Cardiac muscle cell (in vitro differentiated cells and primary cell): Measurements from ENCODE around the gene AASS. TPM values are rescaled to one million over a fixed set of nuclear protein-coding genes. Genes with fewer than 3 reads are reported as not detected.

Experiments
- DNase-seq, 2 donors: peaks; one replicate each; pipeline versions ENCODE4 v3.0.0 to v3.0.0-alpha.2; 2010 to 2017; ENCODE audit warnings: low read depth in 1 of 2, low spot score in 1 of 2
- H3K27ac ChIP-seq: fragments of 200-600 bp; sonication (generic); 2 replicates; pipeline ENCODE4 v1.5.1; 2016
- H3K27me3 ChIP-seq: fragments of 200-600 bp; sonication (generic); 2 replicates; pipeline ENCODE4 v1.6.0; 2016; ENCODE audit warnings: control low read depth
- H3K36me3 ChIP-seq: fragments of 200-600 bp; sonication (generic); 2 replicates; pipeline ENCODE4 v1.5.1; 2016; ENCODE audit warnings: control low read depth
- H3K4me1 ChIP-seq: fragments of 200-600 bp; sonication (generic); 2 replicates; pipeline ENCODE4 v1.8.1; 2017; ENCODE audit warnings: low read depth, mild to moderate bottlenecking, mixed run types
- H3K4me3 ChIP-seq: fragments of 200-600 bp; sonication (generic); 2 replicates; pipeline ENCODE4 v1.5.1; 2016; ENCODE audit warnings: mild to moderate bottlenecking
- H3K9me3 ChIP-seq: fragments of 200-600 bp; sonication (generic); 2 replicates; pipeline ENCODE4 v1.5.1; 2017; ENCODE audit warnings: low read depth, mild to moderate bottlenecking, control low read depth
- polyA plus RNA-seq: library from polyadenylated mRNA; unstranded; fragments of >200 nt; fragmentation: Nextera tagmentation; extraction: Ambion mirVana; gene quantifications from 2 replicates; pipeline ENCODE4 v1.2.1, GENCODE V29; 2016
- total RNA-seq: library from RNA; depleted of rRNA; stranded (reverse); fragments of >200 nt; gene quantifications from 2 replicates; pipeline ENCODE4 v1.2.3, GENCODE V29; 2016
- TF ChIP-seq, protein P1 (sequence below): IDR thresholded peaks from 2 replicates; pipeline ENCODE4 v1.5.1; 2012; ENCODE audit warnings: low read depth, mild to moderate bottlenecking, low read length

Gene AASS
- total and polyA plus RNA-seq, 2 experiments from 2014 or later: 31.3 to 42.1 TPM

DNA sequence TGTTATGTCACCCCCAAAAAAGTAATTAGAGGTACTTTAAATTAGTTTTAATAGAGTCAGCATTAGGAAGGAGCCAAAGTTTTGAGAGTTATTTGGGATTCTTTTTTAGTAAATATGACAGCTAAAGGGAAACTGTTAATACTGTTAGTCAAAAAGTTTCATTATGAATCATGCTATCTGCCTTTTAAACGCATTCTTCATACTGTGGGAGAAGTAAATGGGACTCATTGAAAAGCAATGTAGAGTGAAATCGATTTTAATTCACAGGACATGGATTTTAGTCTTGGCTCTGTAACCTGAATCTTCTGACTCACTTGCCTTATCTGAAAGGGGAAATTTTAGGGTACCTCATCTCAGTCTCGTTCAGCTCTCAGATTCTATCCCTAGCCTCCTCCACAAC is 105.1 kb downstream of the AASS start:
- no peaks in the 10 kb centered on the region for H3K4me1 ChIP-seq
- no peaks in the 10 kb centered on the region for H3K9me3 ChIP-seq
- no peaks in the 10 kb centered on the region for H3K36me3 ChIP-seq
- no peaks in the 10 kb centered on the region for H3K27me3 ChIP-seq
- H3K4me3 ChIP-seq: no peak overlapping the region
- H3K27ac ChIP-seq: no peak overlapping the region
- TF ChIP-seq, protein P1, sequence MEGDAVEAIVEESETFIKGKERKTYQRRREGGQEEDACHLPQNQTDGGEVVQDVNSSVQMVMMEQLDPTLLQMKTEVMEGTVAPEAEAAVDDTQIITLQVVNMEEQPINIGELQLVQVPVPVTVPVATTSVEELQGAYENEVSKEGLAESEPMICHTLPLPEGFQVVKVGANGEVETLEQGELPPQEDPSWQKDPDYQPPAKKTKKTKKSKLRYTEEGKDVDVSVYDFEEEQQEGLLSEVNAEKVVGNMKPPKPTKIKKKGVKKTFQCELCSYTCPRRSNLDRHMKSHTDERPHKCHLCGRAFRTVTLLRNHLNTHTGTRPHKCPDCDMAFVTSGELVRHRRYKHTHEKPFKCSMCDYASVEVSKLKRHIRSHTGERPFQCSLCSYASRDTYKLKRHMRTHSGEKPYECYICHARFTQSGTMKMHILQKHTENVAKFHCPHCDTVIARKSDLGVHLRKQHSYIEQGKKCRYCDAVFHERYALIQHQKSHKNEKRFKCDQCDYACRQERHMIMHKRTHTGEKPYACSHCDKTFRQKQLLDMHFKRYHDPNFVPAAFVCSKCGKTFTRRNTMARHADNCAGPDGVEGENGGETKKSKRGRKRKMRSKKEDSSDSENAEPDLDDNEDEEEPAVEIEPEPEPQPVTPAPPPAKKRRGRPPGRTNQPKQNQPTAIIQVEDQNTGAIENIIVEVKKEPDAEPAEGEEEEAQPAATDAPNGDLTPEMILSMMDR: no peak
- no peak for DNase-seq

DNA sequence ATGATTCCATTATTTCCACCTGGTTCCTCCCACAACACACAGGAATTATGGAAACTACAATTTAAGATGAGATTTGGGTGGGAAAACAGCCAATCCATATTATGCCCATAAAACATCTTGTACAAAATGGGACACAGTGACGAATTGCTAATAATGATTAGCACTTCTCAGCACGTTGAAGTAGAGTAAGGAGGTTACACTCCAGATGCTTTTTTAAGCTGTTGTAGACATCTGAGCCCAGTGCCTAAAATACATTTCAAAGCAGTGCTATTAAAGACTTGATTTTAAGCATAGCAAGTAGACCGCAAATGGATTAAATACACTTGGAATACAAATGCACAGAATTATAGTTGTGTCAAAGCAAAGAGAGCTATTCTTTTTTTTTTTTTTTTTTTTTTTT is 105.9 kb downstream of the AASS start:
- no peaks in the 10 kb centered on the region for H3K4me1 ChIP-seq
- no peaks in the 10 kb centered on the region for H3K27me3 ChIP-seq
- no peaks in the 10 kb centered on the region for H3K9me3 ChIP-seq
- no peaks in the 10 kb centered on the region for H3K36me3 ChIP-seq
- no peak overlapping the region for H3K4me3 ChIP-seq
- no peak for DNase-seq
- H3K27ac ChIP-seq: no peak overlapping the region
- TF ChIP-seq, protein P1: no peak

DNA sequence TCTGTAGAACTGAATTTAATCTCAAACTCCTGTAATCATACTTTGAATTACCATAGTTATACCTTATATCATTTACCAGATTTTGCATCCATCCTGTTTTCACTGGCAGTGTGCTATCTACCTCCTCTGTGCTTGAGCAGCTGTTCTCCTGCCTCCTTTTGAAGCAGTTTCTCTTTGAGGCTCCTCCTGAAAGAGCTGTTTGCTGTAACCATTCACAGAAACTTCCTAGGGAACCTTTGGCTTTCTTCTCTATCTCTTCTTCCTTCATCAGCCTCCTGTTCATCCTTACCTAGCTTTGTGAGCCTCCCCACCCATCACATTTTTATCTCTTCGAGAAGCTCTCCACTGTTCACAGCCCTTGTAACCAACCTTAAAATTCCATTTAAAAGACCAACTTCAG is 108.2 kb downstream of the AASS start:
- Histone ChIP-seq H3K27ac (no peak overlapping the region), H3K4me1 (no peaks in the 10 kb centered on the region), H3K36me3 (no peaks in the 10 kb centered on the region), H3K4me3 (no peak overlapping the region), H3K27me3 (no peaks in the 10 kb centered on the region), H3K9me3 (no peaks in the 10 kb centered on the region)
- TF ChIP-seq, protein P1: no peak
- DNase-seq: no peak

DNA sequence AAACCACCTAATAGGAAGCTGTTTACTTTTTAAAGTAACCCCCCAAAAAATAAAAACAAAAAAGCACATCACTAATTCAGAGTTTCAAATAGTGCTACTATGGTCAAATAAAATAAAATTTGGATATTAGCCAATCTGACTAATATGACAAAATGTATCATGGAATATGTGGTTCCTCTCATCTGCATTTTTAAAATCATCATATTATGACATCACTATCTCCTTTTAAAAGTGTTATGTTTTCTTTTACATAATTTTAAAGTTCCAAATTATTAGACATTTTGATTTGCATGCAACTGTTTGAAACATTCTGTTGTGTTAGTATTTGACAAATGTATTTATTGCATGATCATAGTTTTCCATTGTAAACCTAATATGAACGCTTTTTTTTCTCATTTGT is 110.4 kb downstream of the AASS start:
- TF ChIP-seq, protein P1: no peak
- H3K4me1 ChIP-seq: no peaks in the 10 kb centered on the region
- H3K27me3 ChIP-seq: no peaks in the 10 kb centered on the region
- H3K4me3 ChIP-seq: no peak overlapping the region
- no peak overlapping the region for H3K27ac ChIP-seq
- no peaks in the 10 kb centered on the region for H3K9me3 ChIP-seq
- no peak for DNase-seq
- no peaks in the 10 kb centered on the region for H3K36me3 ChIP-seq

DNA sequence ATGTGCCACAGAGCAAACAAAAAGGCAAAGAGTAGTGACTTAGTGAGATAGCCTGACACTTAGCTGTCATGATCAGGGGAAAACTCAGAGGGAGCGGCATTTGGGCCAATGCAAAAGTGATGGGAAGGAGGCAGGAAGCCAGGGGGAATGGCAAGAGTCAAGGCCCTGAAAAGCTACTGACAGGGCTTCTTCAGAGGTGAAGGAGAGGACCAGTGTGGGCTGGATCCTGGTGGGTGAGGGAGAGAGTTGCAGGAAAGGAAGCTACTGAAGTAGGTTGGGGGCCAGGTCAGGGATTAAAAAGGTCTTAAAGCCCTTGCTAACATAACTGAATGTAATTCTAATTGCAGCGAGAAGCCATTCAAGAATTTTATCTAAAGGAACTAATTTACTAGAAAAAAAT is 117.0 kb downstream of the AASS start:
- Histone ChIP-seq H3K27me3 (no peaks in the 10 kb centered on the region), H3K27ac (no peak overlapping the region), H3K36me3 (no peaks in the 10 kb centered on the region), H3K4me1 (no peaks in the 10 kb centered on the region), H3K4me3 (no peak overlapping the region), H3K9me3 (no peaks in the 10 kb centered on the region)
- TF ChIP-seq, protein P1: no peak
- no peak for DNase-seq

Other genes with a start within 250 kb of the AASS start
- gene FEZF1, start 160.5 kb upstream of the AASS start, total RNA-seq: not detected in 2 replicates
- gene FEZF1, start 160.5 kb upstream of the AASS start, polyA plus RNA-seq: not detected in 2 replicates